Keratinocyte (primary cell): ENCODE measurements around the gene TTC9B. TPM values are rescaled to one million over a fixed set of nuclear protein-coding genes. Genes with fewer than 3 reads are reported as not detected.

Experiments used
- DNase-seq: peaks from one replicate; pipeline ENCODE4 v3.0.0-alpha.2; 2011; ENCODE audit warnings: low read depth, missing footprints, low spot score
- FAIRE-seq: peaks from 2 replicates; lab custom pipeline; 2011; peaks lifted over from hg19 to GRCh38; lab: Jason Lieb, UNC
- H2AFZ ChIP-seq: 2 replicates; pipeline ENCODE4 v1.6.0; 2012; ENCODE audit warnings: low read length, control low read depth, inconsistent platforms; ENCODE audit not compliant: control insufficient read depth
- H3K27ac ChIP-seq: 2 replicates; pipeline ENCODE4 v1.5.1; 2011; ENCODE audit warnings: low read length; ENCODE audit not compliant: control insufficient read depth, insufficient read depth
- H3K27me3 ChIP-seq: 3 replicates; pipeline ENCODE4 v1.6.0; 2011; ENCODE audit warnings: low read length; ENCODE audit not compliant: control insufficient read depth, insufficient read depth; ENCODE audit errors: extremely low read depth
- H3K36me3 ChIP-seq, 2 experiments: 2 replicates in 1 of 2; 3 replicates in 1 of 2; pipeline ENCODE4 v1.5.1; 2011; ENCODE audit warnings: low read length in 2 of 2, mild to moderate bottlenecking in 1 of 2; ENCODE audit not compliant: control insufficient read depth in 2 of 2, insufficient read depth in 2 of 2; ENCODE audit errors: extremely low read depth in 1 of 2
- H3K4me1 ChIP-seq: 3 replicates; pipeline ENCODE4 v1.5.1; 2011; ENCODE audit warnings: low read length; ENCODE audit not compliant: control insufficient read depth, insufficient read depth; ENCODE audit errors: extremely low read depth
- H3K4me2 ChIP-seq: 3 replicates; pipeline ENCODE4 v1.6.0; 2011; ENCODE audit warnings: low read depth, low read length; ENCODE audit not compliant: control insufficient read depth, insufficient read depth; ENCODE audit errors: extremely low read depth
- H3K4me3 ChIP-seq, 3 experiments: fragments of 200-600 bp in 1 of 3; sonication (generic) in 1 of 3; 2 replicates in 2 of 3; 3 replicates in 1 of 3; pipeline ENCODE4 v1.5.1; 2011 to 2016; ENCODE audit warnings: low read length in 3 of 3, mild to moderate bottlenecking in 3 of 3, control low read depth in 2 of 3, inconsistent platforms in 1 of 3, low read depth in 1 of 3, mixed read lengths in 1 of 3, mixed run types in 1 of 3, moderate library complexity in 1 of 3; ENCODE audit not compliant: control insufficient read depth in 2 of 3, insufficient read depth in 2 of 3; ENCODE audit errors: extremely low read depth in 1 of 3
- H3K79me2 ChIP-seq: 2 replicates; pipeline ENCODE4 v1.6.0; 2012; ENCODE audit warnings: low read length; ENCODE audit not compliant: control insufficient read depth, insufficient read depth
- H3K9ac ChIP-seq: 3 replicates; pipeline ENCODE4 v1.6.0; 2011; ENCODE audit warnings: low read length; ENCODE audit not compliant: control insufficient read depth, insufficient read depth; ENCODE audit errors: extremely low read depth
- H3K9me1 ChIP-seq: 3 replicates; pipeline ENCODE4 v1.6.0; 2011; ENCODE audit warnings: low read length; ENCODE audit not compliant: control insufficient read depth, insufficient read depth; ENCODE audit errors: extremely low read depth
- H3K9me3 ChIP-seq: 2 replicates; pipeline ENCODE4 v1.5.1; 2012; ENCODE audit warnings: low read depth, low read length; ENCODE audit not compliant: control insufficient read depth
- H4K20me1 ChIP-seq: 3 replicates; pipeline ENCODE4 v1.6.0; 2011; ENCODE audit warnings: low read length; ENCODE audit not compliant: control insufficient read depth, insufficient read depth; ENCODE audit errors: extremely low read depth
- CTCF ChIP-seq, 3 experiments: IDR thresholded peaks in 1 of 3; conservative IDR thresholded peaks in 1 of 3; optimal IDR thresholded peaks in 1 of 3; 2 replicates in 2 of 3; 3 replicates in 1 of 3; pipeline versions ENCODE3 to v1.5.1; 2011; ENCODE audit warnings: low read length in 3 of 3, mild to moderate bottlenecking in 3 of 3, moderate library complexity in 2 of 3, control low read depth in 1 of 3, inconsistent platforms in 1 of 3; ENCODE audit not compliant: insufficient read depth in 2 of 3; ENCODE audit errors: extremely low read depth in 1 of 3
- EZH2 ChIP-seq: IDR thresholded peaks from one replicate; pipeline ENCODE4 v1.6.1; 2012; ENCODE audit warnings: inconsistent platforms, mild to moderate bottlenecking, low read length, moderate library complexity
- dilution Hi-C: fragments of 300-500 bp; cut with MboI; formaldehyde crosslinking; loops from one replicate; pipeline ENCODE4 v1.7.0; 2020; ENCODE audit warnings: low sequenced_read_pairs; ENCODE audit not compliant: extremely low pct_ligation_motif_present
- polyA plus RNA-seq, 5 experiments: library from polyadenylated mRNA; depleted of rRNA in 3 of 5; stranded (reverse) in 3 of 5; stranded (forward) in 1 of 5; unstranded in 1 of 5; fragments of >200 nt; gene quantifications; 1 replicate in 1 of 5; 2 replicates in 3 of 5; 3 replicates in 1 of 5; pipeline versions ENCODE4 v1.2.1 to v1.2.3, GENCODE V29; 2011 to 2012; ENCODE audit warnings: missing spikeins in 2 of 5, low read depth in 1 of 5, low replicate concordance in 1 of 5

Gene TTC9B
- polyA plus RNA-seq, 1 donor (not counting 4 experiments of a cell fraction or from before 2014, with no cell fraction given) = not detected

- Histone ChIP-seq H3K4me1 (no peaks in the 10 kb centered on the region), H3K9me3 (no peaks in the 10 kb centered on the region), H2AFZ (no peak overlapping the region), H3K79me2 (no peaks in the 10 kb centered on the region), H4K20me1 (no peaks in the 10 kb centered on the region), H3K27me3 (no peaks in the 10 kb centered on the region), H3K36me3 (no peaks in the 10 kb centered on the region), H3K4me3 (no peak overlapping the region), H3K9me1 (no peaks in the 10 kb centered on the region), H3K4me2 (no peak overlapping the region), H3K9ac (no peak overlapping the region), H3K27ac (no peak overlapping the region)
- FAIRE-seq = no peak
- no peak for DNase-seq
- TF ChIP-seq EZH2 (no peak), CTCF (optimal IDR thresholded peaks at IDR 0.05 in 1 of 3, IDR thresholded peaks at IDR 0.05 in 1 of 3, conservative IDR thresholded peaks at IDR 0.05 in 1 of 3; ENCODE audit: extremely low read depth in 1 of 3, insufficient read depth in 2 of 3, low read length in 3 of 3) (no peak)
- dilution Hi-C loops = no loop called here
Observed at GRCh38 chr19:40177286-40178070, 40.7 kb downstream of the TTC9B start.

GRCh38 chr19:40175820-40176219 is 42.4 kb downstream of the TTC9B start:
- FAIRE-seq (no peak), DNase-seq (no peak)
- Histone ChIP-seq H3K9me1 (no peaks in the 10 kb centered on the region), H3K27ac (no peak overlapping the region), H3K4me2 (no peak overlapping the region), H3K9ac (no peak overlapping the region), H3K36me3 (no peaks in the 10 kb centered on the region), H3K9me3 (no peaks in the 10 kb centered on the region), H3K4me1 (peaks cover 2% of the 10 kb centered on the region), H2AFZ (no peak overlapping the region), H3K79me2 (no peaks in the 10 kb centered on the region), H3K27me3 (no peaks in the 10 kb centered on the region), H3K4me3 (no peak overlapping the region), H4K20me1 (no peaks in the 10 kb centered on the region)
- no peak for TF ChIP-seq EZH2
- no peak for TF ChIP-seq CTCF (optimal IDR thresholded peaks at IDR 0.05 in 1 of 3, IDR thresholded peaks at IDR 0.05 in 1 of 3, conservative IDR thresholded peaks at IDR 0.05 in 1 of 3; ENCODE audit: extremely low read depth in 1 of 3, insufficient read depth in 2 of 3, low read length in 3 of 3)
- dilution Hi-C loops = no loop called here
